GM18909 (cell line): ENCODE measurements around the gene SCN8A.
"Not testable (repeated sequence)": the region's sequence is repeated elsewhere in the genome, so short reads cannot be mapped to it uniquely, and the experiment has no call there.

Experiments
- ATAC-seq: cut with Tn5 transposase; IDR thresholded peaks from one replicate; pipeline ENCODE4 v1.9.1; 2021; ENCODE audit warnings: mild to moderate bottlenecking; ENCODE audit not compliant: unreplicated experiment, poor library complexity

Gene SCN8A

DNA sequence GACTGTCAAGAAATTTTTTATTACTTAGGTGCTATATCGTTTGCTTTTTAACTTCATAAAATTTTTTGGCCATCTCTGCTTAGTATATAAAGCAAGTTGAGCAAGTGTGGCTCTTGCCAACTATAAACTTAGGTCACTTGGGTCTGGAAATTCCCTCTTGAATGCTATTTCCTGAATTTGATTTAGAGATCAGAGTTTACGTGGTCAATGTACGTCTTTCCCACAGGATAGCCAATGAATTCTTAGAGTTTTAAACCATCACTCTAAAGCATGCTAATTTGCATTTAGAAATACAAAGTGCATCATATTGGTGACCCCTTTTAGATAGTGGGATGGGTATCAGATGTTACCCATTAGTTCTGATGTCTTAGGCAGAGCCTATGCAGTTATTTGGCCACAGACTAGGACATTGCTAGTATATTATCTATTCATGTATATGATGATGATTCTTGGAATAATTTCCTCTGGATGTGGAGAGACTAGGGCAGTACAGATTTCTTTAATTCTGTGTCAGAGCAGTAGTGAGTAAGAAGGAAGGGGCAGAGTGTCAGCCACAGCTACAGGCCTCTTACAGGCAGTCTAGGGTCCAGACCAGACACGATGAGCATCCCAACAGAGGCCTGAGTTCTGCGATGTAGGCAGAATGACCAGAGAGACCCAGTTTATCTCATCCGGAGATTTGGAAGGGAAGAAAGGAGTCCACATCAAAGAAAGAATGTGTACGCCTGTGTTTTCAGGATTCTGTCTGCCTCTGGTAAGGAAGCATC is 30.3 kb downstream of the SCN8A start:
- ATAC-seq, result no peak

GRCh38 chr12:51622564-51622963 is 31.5 kb downstream of the SCN8A start:
- no peak for ATAC-seq

- ATAC-seq, result no peak
Observed at GRCh38 chr12:51625370-51625769, 34.3 kb downstream of the SCN8A start.

DNA sequence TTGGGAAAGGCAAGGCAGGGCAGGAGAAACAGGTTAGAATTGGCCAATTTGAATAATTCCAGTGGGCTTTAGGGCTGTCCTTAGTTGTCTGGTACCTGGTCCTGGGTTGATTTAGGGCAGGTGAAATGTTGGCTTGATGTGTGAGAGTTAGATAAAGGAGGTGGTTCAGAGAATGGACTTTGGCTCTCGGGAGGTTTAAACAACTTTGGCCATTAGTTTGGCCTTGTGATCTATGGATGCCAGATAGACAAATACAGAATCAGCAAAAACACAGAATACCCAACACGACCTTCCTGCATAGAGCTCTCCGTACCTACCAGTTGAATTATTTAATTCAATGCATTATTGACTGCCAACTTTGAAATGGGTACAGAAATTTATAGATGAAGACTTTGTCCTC is 35.1 kb downstream of the SCN8A start:
- no peak for ATAC-seq

GRCh38 chr12:51626629-51627028 is 35.6 kb downstream of the SCN8A start:
- no peak for ATAC-seq

DNA sequence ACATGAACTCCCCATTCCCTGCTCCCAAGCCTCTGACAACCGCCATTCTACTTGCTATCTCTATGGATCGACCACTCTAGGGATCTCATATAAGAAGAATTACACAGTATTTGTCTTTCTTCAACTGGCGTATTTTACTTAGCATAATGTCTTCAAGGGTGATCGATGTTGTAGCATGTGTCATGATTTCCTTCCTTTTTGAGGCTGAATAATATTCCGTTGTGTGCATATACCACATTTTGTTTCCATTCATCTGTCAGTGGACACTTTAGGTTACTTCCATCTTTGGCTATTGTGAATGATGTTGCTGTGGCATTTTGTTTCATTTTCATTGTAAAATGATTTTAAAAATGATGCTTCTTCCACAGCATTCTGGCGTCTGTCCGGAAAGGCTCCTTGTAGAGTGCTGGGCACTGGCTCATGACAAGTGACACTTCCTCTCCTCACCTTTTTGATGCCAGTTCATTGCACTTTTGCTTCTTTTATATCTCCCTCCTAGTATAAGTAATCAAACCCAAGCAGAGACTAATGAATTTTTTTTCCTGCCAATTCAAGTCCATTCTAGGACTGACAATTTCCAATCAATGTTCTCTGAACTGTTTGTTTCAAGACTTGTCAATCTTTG is 39.3 kb downstream of the SCN8A start:
- ATAC-seq, result no peak

DNA sequence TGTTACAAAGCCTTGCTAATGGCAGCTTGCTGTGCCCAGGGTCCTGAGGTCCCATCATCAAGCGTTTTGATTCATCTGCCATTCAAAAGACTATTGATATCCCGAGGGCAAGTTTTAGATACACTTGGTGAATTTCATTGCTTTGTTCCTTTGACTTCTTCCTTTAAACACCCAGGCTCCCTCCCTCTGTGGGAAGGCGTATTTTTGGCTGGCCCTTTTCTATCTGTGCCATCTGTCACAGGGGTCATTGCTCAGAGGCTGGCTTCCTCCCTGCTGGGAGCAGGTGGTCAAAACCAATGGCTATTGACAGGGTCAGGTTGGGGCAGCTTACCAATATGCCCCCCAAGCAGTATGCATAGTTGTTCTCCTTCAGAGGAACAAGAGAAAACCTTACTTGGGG is 40.0 kb downstream of the SCN8A start:
- no peak for ATAC-seq

- no peak for ATAC-seq
Observed at GRCh38 chr12:51631591-51631990, 40.6 kb downstream of the SCN8A start.

DNA sequence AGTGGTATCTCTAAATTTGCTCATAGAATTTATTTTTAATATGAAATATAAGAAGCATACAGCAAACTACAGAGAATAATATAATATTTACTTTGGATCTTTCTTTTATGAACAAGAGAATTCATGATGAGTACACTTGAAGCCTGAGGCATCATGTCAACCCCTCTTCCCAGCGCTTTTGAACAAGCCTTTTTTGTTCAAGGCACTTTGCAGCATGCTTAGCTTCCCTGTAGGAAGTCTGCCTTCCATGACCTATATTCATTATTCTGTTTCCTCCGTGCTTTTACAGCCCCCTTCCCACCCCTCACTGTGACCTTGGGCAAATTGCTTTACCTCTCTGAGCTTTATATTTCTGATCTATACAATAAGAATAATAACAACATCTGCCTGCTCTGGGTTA is 41.6 kb downstream of the SCN8A start:
- no peak for ATAC-seq

- ATAC-seq, result no peak
Observed at GRCh38 chr12:51635346-51635745, 44.3 kb downstream of the SCN8A start.

DNA sequence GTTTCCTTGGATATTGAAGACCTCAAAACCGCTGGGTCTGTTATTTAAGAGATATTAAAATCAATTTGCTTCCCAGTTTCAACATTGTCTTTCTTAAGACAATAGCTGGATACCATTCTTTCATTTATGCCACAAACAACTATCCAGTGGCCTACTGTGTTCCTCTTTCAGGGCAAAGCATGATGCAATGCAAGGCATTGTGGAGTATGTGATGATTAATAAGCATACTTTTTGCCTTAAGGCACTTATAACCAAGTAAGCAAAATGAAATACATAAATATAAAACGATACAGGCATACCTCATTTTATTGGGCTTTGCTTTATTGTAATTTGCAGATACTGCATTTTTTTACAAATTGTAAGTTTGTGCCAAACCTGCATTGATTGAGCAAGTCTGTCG is 45.5 kb downstream of the SCN8A start:
- no peak for ATAC-seq

- ATAC-seq, result no peak
Observed at GRCh38 chr12:51636986-51637385, 46.0 kb downstream of the SCN8A start.

- ATAC-seq, result no peak
Observed at GRCh38 chr12:51639361-51639760, 48.3 kb downstream of the SCN8A start.

DNA sequence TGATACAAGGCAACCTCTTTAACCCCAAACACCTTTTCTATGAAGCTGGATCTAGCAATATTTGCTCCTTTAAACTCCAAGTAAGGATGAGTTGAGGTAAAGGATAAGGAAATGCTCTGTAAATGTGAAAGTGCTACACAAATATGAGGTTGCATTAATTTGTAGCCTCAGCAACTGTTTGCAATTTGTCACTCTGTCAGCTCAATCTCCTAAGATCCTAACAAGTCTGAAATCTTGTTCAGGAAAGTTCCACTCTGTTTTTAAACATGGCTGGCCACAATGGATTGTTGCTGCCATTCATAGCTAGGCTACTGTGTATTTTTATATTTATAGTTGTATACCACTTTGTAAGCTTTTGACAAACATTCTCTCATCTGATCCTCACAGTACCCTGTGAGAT is 51.3 kb downstream of the SCN8A start:
- ATAC-seq, result no peak

- ATAC-seq, result no peak
Observed at GRCh38 chr12:51643951-51644350, 52.9 kb downstream of the SCN8A start.

- ATAC-seq, result not testable (repeated sequence)
Observed at GRCh38 chr12:51644691-51645090, 53.7 kb downstream of the SCN8A start.

- no peak for ATAC-seq
Observed at GRCh38 chr12:51645961-51646360, 54.9 kb downstream of the SCN8A start.

DNA sequence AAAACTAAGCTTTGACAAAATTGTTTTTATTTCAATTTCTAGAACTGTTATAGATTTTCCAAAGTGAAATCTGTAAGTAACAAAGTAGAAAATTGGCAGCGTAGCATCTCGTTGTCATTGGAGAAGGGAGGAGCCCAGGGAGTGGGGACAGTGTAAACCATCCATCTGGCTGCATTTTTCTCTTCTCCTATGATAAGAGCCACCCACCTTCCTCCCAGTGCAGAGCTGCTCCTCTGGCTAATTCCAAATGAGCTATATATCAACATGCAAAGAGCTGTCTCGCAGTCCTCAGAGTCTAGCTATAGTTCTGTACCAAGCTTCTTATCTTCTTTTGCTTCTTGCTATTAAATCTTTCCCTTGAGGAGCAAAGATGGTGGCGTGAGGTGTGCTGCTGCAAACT is 56.6 kb downstream of the SCN8A start:
- no peak for ATAC-seq

GRCh38 chr12:51653431-51653830 is 62.4 kb downstream of the SCN8A start:
- ATAC-seq, result no peak

GRCh38 chr12:51661199-51661598 is 70.2 kb downstream of the SCN8A start:
- no peak for ATAC-seq

- ATAC-seq, result no peak
Observed at GRCh38 chr12:51661836-51662235, 70.8 kb downstream of the SCN8A start.

- ATAC-seq, result no peak
Observed at GRCh38 chr12:51662728-51663154, 71.7 kb downstream of the SCN8A start.
